GM23338 (cell line): ENCODE data around the gene ASGR1.
A peak's percentile ranks its signal among the peaks of the same experiment; 100 is the strongest.

ENCODE experiments used
- CTCF ChIP-seq, 2 experiments: fragments of 200-600 bp in 1 of 2; sonication (generic) in 1 of 2; conservative IDR thresholded peaks; 2 replicates each; pipeline versions ENCODE4 v1.5.1 to v1.6.1; 2016 to 2017; ENCODE audit warnings: antibody characterized with exemption in 2 of 2, low read depth in 2 of 2, mild to moderate bottlenecking in 2 of 2, moderate library complexity in 1 of 2
- ETS1 ChIP-seq: IDR thresholded peaks from 2 replicates; pipeline ENCODE4 v1.6.1; 2016; ENCODE audit warnings: antibody characterized with exemption
- JUNB ChIP-seq: IDR thresholded peaks from one replicate; pipeline ENCODE4 v1.6.1; 2016; ENCODE audit warnings: antibody characterized with exemption; ENCODE audit not compliant: unreplicated experiment
- POLR2AphosphoS5 ChIP-seq: IDR thresholded peaks from 2 replicates; pipeline ENCODE4 v1.6.1; 2016; ENCODE audit warnings: antibody characterized with exemption, low read depth

- TF ChIP-seq POLR2AphosphoS5 (no peak), CTCF (conservative IDR thresholded peaks at IDR 0.05; ENCODE audit: low read depth in 2 of 2) (peak; percentile 86 to 88), ETS1 (0 out of 2 replicates have a peak, but pooled peaks have one; percentile 23), JUNB (no peak)
Measured at GRCh38 chr17:7213895-7214299, 34.7 kb upstream of the ASGR1 start.
